GM21528 (cell line): ENCODE results near the gene FIZ1.
A peak's percentile ranks its signal among the peaks of the same experiment; 100 is the strongest.

ENCODE experiments used
- ATAC-seq: cut with Tn5 transposase; IDR thresholded peaks from one replicate; pipeline ENCODE4 v1.9.1; 2021; ENCODE audit warnings: mild to moderate bottlenecking, moderate library complexity; ENCODE audit not compliant: unreplicated experiment, low FRiP score

Gene FIZ1

GRCh38 chr19:55599468-55599841 is at the start of gene FIZ1:
TSS of gene FIZ1 (minus strand) at chr19:55599517. CDS start at chr19:55597865, 1,652 bp downstream.
- ATAC-seq, result peak; percentile 57

GRCh38 chr19:55648585-55649267 is 49.4 kb upstream of the FIZ1 start:
- no peak for ATAC-seq

GRCh38 chr19:55647732-55648584 is 48.6 kb upstream of the FIZ1 start, which contains the start of gene CCDC106:
TSS of gene CCDC106 (plus strand) at chr19:55648212. CDS start at chr19:55649047, 835 bp downstream.
- no peak for ATAC-seq

- no peak for ATAC-seq
Measured at GRCh38 chr19:55646889-55647731, 47.8 kb upstream of the FIZ1 start.

- ATAC-seq, result no peak
Measured at GRCh38 chr19:55645512-55645881, 46.2 kb upstream of the FIZ1 start.

- ATAC-seq, result no peak
Measured at GRCh38 chr19:55644842-55645511, 45.7 kb upstream of the FIZ1 start.

GRCh38 chr19:55644191-55644833 is 45.0 kb upstream of the FIZ1 start:
- no peak for ATAC-seq

- no peak for ATAC-seq
Measured at GRCh38 chr19:55643887-55644176, 44.5 kb upstream of the FIZ1 start.

GRCh38 chr19:55643003-55643886 is 43.9 kb upstream of the FIZ1 start, which contains the start of gene ZNF581:
TSS of gene ZNF581 (plus strand) at chr19:55643649. CDS start at chr19:55644572, 923 bp downstream.
- no peak for ATAC-seq

GRCh38 chr19:55642153-55643002 is 43.1 kb upstream of the FIZ1 start:
- ATAC-seq, result no peak

- no peak for ATAC-seq
Measured at GRCh38 chr19:55641426-55642152, 42.3 kb upstream of the FIZ1 start.

- no peak for ATAC-seq
Measured at GRCh38 chr19:55640577-55641425, 41.5 kb upstream of the FIZ1 start, which contains the start of gene ZNF580. TSS of gene ZNF580 (plus strand) at chr19:55641002. CDS start at chr19:55642509, 1,507 bp downstream.

- ATAC-seq, result no peak
Measured at GRCh38 chr19:55640043-55640576, 40.8 kb upstream of the FIZ1 start.

- ATAC-seq, result no peak
Measured at GRCh38 chr19:55638864-55639359, 39.6 kb upstream of the FIZ1 start.

GRCh38 chr19:55637534-55637933 is 38.2 kb upstream of the FIZ1 start:
- no peak for ATAC-seq

GRCh38 chr19:55636723-55637122 is 37.4 kb upstream of the FIZ1 start:
- no peak for ATAC-seq
